ENCODE results near the gene REPS1. TPM values are rescaled to one million over a fixed set of nuclear protein-coding genes. Genes with fewer than 3 reads are reported as not detected.

The REPS1 gene
- 68.3 and 74.4 TPM in 2 replicates for total RNA-seq (2021)
- long read RNA-seq, full-length matches to known transcripts: 6 of 37 reads
- long read RNA-seq, partial matches to known transcripts: 22 of 37 reads
- long read RNA-seq, other reads (novel, unspliced or antisense): 9 of 37 reads

GRCh38 chr6:138987643-138988468 lies at the start of gene REPS1:
Gene REPS1, minus strand, starts transcription at chr6:138988253. Its CDS starts 571 bp downstream, at chr6:138987682.
- peak within 1 kb of the TSS; percentile 85 for H3K4me2 ChIP-seq (ENCODE audit: insufficient read depth, insufficient read length, low read length)
- Mint-ChIP-seq H3K36me3 (ENCODE audit: insufficient read depth in 1 of 3, low read depth in 3 of 3) (no peaks in the 10 kb centered on the region), H3K27ac (peak within 1 kb of the TSS; percentile 73 to 94 (median 91); a peak in 6 of 7 replicates), H3K4me1 (peaks cover 7 to 22% of the 10 kb centered on the region in 2 experiments), H3K27me3 (ENCODE audit: low read depth) (no peaks in the 10 kb centered on the region), H3K4me3 (peak within 1 kb of the TSS in 1 of 2 experiments; percentile 85), H3K9me3 (no peaks in the 10 kb centered on the region)
- H3K23ac ChIP-seq (ENCODE audit: insufficient read length, low read depth, low read length): no peak within 1 kb of the TSS
- H3K14ac ChIP-seq (ENCODE audit: insufficient read depth, low read length): peak within 1 kb of the TSS; percentile 85
- H3K18ac ChIP-seq (ENCODE audit: insufficient read length, low read depth, low read length): peak within 1 kb of the TSS; percentile 92
- H3K27ac ChIP-seq (ENCODE audit: insufficient read length, low read depth, low read length): no peak within 1 kb of the TSS
- peaks cover 34% of the 10 kb centered on the region; the same call in 1 of the 2 replicates for H3K79me2 ChIP-seq (ENCODE audit: insufficient read depth, low read length)
- peak; percentile 100 for TF ChIP-seq CTCF (conservative IDR thresholded peaks at IDR 0.05)
- H2BK15ac ChIP-seq (ENCODE audit: low read depth, low read length): no peak within 1 kb of the TSS
- peaks cover 5% of the 10 kb centered on the region for H3K79me1 ChIP-seq (ENCODE audit: insufficient read depth, low read depth, low read length, poor library complexity, severe bottlenecking)
- H3K9me3 ChIP-seq (ENCODE audit: control insufficient read depth, low read depth, low read length): no peaks in the 10 kb centered on the region
- H2BK12ac ChIP-seq (ENCODE audit: insufficient read length, low read depth, low read length): no peak within 1 kb of the TSS
- H4K20me1 ChIP-seq (ENCODE audit: control insufficient read depth, insufficient read depth, insufficient read length): no peaks in the 10 kb centered on the region
- no peaks in the 10 kb centered on the region for H3K27me3 ChIP-seq (ENCODE audit: insufficient read depth, low read length)
- WGBS (ENCODE audit: extremely low coverage, insufficient read length, low lambda C conversion rate): no CpG with 5 or more reads among the region's 105 CpGs
- H2BK5ac ChIP-seq (ENCODE audit: insufficient read length, low read length): no peak within 1 kb of the TSS
- no peak within 1 kb of the TSS for H3K4ac ChIP-seq (ENCODE audit: low read depth, low read length)
- H3K56ac ChIP-seq (ENCODE audit: insufficient read length, low read depth, low read length): no peak within 1 kb of the TSS
- H2AFZ ChIP-seq (ENCODE audit: low read length): peak within 1 kb of the TSS; percentile 65
- H4K8ac ChIP-seq (replicated peaks; ENCODE audit: insufficient read length, low read depth, low read length): no peak within 1 kb of the TSS
- H2BK20ac ChIP-seq (ENCODE audit: low read depth, low read length, poor library complexity, severe bottlenecking): no peak within 1 kb of the TSS
- peak; percentile 95 for DNase-seq
- peaks cover 3% of the 10 kb centered on the region for H3K4me1 ChIP-seq (ENCODE audit: insufficient read depth, low read length)
- H2BK120ac ChIP-seq (ENCODE audit: low read depth, low read length, poor library complexity, severe bottlenecking): no peak within 1 kb of the TSS
- peak within 1 kb of the TSS; percentile 71 for H3K9ac ChIP-seq (ENCODE audit: extremely low read depth, insufficient read length, low read length)
- H3T11ph ChIP-seq (ENCODE audit: low read length): no peak within 1 kb of the TSS
- H4K5ac ChIP-seq (ENCODE audit: insufficient read length, low read depth, low read length): no peak within 1 kb of the TSS
- H4K91ac ChIP-seq (ENCODE audit: insufficient read length, low read depth, low read length): no peak within 1 kb of the TSS
- H3K23me2 ChIP-seq (ENCODE audit: insufficient read length, low read depth, low read length, poor library complexity, severe bottlenecking): no peaks in the 10 kb centered on the region
- no peak within 1 kb of the TSS for H2AK5ac ChIP-seq (ENCODE audit: insufficient read length, low read length)
